ENCODE measurements around the gene CHMP5.

Gene CHMP5

DNA sequence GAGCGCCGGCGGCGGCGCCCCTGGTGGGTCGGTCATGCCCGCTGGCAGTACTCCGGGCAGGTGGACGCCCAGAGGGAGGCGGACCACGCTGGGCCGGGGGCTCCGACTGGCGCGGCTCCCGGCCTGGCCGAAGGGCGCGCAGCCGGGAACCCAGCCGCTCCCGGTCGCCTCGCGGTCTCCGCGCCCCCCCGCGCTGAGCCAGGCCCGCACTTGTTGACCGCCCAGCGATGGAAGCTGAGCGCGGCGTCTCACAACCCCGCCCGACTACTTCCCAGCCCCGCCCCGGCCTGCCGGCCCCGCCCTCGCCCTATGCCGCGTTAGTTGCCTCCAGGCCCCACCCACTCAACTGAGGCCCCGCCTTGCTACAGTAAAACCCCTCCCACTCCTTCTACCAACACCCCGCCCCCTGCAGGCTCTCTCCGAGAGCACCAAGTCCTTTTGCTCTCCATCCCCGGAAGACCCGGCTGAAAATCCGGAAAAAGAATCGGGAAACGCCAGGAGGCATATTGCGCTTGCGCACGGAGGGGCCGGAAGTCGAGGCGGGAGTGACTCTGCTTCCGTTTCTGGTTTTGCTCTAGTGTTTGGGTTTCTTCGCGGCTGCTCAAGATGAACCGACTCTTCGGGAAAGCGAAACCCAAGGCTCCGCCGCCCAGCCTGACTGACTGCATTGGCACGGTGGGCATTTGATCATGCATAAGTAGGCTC, at the start of gene CHMP5, which contains the start of gene BAG1:
TSS of gene CHMP5 (plus strand) at position 577 of the 705 bp plus-strand sequence. CDS start at position 607, 30 bp downstream.
TSS of gene BAG1 (minus strand) at position 236 of the 705 bp plus-strand sequence.
- in situ Hi-C loops (cut with HindIII; ENCODE audit: low pct_ligation_motif_present, low pct_unique_long_range_greater_than_20kb, low sequenced_read_pairs): no loop called here
- peak; percentile 98 for DNase-seq

DNA sequence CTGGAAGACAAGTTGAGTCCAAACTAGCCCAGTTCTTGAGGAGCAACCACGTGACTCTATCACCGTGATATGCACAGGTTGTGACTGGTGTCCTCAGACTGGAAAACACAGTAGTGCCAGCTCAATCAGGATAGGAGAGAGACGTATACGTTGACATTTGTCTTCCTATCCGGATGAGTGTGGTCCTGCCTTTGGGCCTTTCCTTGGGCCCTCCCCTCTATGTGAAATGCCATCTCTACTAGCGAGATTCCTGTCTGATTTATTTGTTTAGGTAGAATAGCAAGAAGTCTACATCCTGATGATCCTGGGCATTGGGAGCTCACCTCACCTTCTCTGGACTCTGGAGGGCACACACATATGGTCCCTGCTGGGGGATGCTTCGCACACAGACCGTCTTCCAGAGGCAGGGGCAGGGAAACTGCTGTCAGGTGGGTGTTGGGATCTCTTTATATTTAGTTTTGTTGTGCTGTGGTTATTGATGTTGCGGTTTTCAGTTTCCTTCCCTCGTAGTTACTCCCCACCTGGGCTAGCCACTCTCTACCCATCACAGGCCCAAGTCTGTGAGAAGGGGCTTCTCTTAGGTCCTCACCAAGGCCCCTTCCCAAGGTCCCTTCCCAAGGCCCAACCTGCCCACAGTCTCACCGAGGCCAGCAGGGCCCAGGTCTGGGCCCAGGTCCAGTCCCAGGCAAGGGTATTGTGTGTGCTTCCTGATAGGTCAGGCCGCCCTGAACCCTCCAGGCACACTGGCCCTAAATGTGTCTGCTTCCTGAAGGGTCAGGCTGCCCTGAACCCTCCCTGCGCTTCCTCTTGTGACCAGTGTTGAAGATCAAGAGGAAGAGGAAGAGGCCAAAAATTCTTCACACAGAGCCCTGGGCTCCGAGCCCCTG, 43.9 kb upstream of the CHMP5 start:
- DNase-seq: no peak
- in situ Hi-C loops (cut with HindIII; ENCODE audit: low pct_ligation_motif_present, low pct_unique_long_range_greater_than_20kb, low sequenced_read_pairs): loop anchor here (25.0 kb wide), 1 partner anchor 134 kb away; the partner anchor contains the start of gene SMU1

DNA sequence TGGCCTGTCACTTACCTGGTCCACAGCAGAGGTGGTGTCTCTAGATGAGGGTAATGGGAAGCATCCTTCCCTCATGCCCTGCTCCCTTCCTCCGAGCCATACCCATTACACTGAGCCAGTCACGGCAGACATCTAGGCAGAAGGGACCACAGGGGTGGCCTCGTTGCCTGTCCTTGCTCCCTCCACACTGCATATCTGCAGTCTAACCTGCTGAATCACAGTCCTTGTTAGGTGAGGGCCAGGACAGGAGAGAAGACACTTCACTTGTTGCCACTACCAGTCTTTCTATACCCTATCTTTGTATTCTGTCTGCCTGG, 43.3 kb upstream of the CHMP5 start:
- in situ Hi-C loops (cut with HindIII; ENCODE audit: low pct_ligation_motif_present, low pct_unique_long_range_greater_than_20kb, low sequenced_read_pairs): loop anchor here (25.0 kb wide), 1 partner anchor 134 kb away; the partner anchor contains the start of gene SMU1
- DNase-seq: no peak

DNA sequence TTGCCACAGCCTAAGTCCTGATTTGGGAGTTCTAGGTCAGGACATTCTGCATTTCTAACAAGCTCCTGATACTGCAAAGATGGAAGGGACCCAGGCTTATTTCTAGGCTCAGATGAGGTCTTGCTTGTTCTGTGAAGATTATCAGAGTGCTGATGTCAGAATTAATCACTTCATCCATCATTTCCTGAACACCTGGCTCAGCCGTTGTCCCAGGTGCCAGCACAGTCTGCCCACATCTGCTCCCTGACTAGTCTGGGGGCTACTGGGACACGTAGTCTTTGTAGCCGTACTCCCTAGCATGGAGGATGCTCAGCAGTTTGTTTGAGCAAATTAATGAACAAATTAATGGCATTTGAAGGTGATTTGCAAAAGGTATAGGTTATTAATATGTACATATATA, 42.8 kb upstream of the CHMP5 start:
- in situ Hi-C loops (cut with HindIII; ENCODE audit: low pct_ligation_motif_present, low pct_unique_long_range_greater_than_20kb, low sequenced_read_pairs): loop anchor here (25.0 kb wide), 1 partner anchor 135 kb away; the partner anchor contains the start of gene SMU1
- DNase-seq: no peak

DNA sequence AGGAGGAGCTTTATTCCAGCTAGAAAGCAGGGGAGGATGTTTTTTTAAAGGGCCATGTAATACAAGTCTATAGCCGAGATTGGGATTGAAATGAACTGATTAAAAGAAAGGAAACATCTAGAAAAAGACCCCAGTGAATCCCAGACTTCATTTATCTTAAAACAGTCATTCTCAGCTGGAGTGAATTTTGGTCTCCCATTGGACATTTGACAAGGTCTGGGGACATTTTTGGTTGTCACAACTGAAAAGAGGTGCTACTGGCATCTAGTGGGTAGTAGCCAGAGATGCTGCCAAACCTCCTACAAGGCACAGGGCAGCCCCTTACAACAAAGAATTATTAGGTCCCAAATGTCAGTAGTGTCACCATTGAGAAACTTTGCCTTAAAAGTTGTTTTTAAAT, 41.2 kb upstream of the CHMP5 start:
- no peak for DNase-seq
- in situ Hi-C loops (cut with HindIII; ENCODE audit: low pct_ligation_motif_present, low pct_unique_long_range_greater_than_20kb, low sequenced_read_pairs): loop anchor here (25.0 kb wide), 1 partner anchor 136 kb away; the partner anchor contains the start of gene SMU1

DNA sequence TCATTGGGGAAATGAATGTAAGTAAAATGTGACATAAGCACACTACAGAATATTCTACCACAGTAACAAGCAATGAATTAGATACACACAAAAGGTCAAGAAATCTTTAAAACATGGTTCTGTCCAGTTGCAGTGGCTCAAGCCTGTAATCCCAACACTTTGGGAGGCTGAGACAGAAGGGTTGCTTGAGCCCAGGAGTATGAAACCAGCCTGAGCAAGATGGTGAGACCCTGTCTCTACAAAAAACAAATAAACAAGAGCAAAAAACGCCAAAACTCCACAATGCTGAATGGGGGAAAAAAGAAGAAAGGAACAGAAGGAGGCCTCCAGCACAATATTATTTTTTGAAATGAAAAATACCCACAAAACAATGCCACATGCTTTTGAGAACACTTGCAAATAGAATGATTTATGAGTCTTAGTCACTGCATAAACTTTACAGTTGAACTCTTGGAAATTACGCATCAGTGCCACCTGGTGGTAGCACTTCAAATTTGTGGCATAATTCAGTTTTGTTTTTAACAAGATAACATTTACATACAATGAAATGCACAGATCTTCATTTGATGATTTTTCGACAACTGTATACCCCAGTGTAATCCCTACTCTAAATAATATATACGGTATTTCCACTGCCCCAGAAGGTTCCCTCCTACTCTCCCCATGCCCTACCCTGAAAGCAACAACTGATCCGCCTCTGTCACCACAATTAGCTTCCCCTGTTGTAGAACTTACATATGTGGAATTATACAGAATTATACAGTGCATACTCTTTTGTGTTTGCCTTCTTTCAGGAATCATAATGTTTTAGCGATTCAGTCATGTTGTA, 39.3 kb upstream of the CHMP5 start:
- DNase-seq: peak; percentile 73
- in situ Hi-C loops (cut with HindIII; ENCODE audit: low pct_ligation_motif_present, low pct_unique_long_range_greater_than_20kb, low sequenced_read_pairs): no loop called here

DNA sequence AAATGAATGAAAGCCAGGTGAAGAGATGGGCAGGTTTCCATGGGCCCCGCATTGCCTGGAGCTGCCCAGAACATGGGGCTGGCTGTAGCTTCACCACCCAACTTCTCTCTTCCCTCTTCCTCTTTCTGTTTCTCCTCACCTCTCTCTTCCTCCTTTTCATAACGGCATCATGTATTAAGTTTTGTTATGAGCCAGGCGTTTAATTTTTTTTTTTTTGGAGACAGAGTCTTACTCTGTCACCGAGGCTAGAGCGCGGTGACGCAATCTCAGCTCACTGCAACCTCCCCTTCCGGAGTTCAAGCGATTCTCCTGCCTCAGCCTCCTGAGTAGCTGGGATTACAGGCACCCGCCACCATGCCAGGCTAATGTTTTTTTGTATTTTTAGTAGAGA, 37.8 kb upstream of the CHMP5 start:
- DNase-seq: no peak
- in situ Hi-C loops (cut with HindIII; ENCODE audit: low pct_ligation_motif_present, low pct_unique_long_range_greater_than_20kb, low sequenced_read_pairs): no loop called here

DNA sequence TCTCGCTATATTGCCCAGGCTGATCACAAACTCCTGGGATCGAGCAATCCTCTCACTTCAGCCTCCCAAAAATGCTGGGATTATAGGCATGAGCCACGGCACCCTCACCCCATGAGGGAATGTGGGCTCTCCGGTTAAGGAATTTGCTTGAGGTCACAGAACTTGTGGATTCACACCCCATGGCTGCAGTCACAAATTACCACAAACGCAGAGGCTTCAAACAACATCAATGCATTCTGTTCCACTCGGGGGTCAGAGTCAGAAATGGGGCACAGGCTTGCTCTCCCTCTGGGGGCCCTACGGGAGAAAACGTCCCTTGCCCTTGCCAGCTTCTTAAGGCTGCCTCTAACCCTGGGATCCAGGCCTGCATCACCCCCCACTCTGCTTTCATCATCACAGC, 37.1 kb upstream of the CHMP5 start:
- in situ Hi-C loops (cut with HindIII; ENCODE audit: low pct_ligation_motif_present, low pct_unique_long_range_greater_than_20kb, low sequenced_read_pairs): no loop called here

DNA sequence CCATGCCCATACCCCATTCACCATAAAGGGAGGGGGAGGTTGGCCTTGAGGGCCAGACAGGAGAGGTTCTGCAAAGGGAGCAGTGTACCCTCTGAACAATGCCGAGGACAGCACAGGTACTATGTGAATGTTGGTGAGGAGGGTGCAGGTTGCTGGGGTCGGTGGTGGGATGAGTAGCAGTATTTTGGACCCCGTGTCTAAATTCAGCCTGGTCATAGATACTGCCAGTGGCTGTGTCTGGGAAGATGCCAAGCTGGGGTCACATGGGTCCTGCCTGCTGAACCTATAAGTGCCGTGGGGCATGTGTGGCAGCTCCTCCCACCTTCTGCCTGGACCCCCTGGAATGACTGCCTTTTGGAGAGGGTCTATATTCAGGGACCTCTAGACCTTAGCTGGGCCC, 36.2 kb upstream of the CHMP5 start:
- DNase-seq: no peak
- in situ Hi-C loops (cut with HindIII; ENCODE audit: low pct_ligation_motif_present, low pct_unique_long_range_greater_than_20kb, low sequenced_read_pairs): no loop called here

More for the DNA sequence above, 37.1 kb upstream of the CHMP5 start:
- no peak for DNase-seq

DNA sequence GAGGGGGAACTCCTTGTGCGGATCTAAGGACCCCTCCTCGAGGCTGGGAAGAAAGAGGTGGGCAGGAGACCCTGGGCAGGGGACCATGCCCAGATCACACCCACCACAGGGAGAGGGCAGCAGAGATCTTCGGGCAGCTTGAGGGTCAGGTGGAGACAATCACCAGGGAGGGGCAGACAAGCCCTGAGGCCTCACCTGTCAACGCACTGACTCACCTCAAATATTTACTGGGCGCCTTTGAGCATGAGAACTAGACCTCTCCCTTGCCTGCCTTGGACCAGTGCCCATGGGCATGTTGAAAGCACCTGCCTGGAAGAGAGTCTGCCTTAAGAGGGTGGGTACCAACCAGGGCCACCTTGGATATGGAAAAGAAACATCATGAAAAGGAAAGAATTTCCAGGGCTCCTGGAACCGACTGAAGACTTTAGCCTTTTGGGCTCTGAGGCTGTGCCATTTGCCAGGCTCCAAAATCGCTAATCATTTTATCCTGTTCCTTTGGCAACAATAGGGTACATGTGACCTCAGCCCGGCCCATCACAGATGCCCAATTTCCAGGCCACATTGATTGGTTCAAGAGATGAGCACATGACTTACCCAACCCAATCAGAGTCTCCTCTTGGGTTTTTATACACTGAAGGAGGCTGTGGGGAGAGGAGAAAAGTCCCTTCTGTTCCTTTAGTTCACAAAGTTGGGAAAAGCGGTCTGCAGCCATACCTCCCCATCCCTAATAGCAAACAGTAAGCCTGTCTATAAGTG, 35.3 kb upstream of the CHMP5 start:
- in situ Hi-C loops (cut with HindIII; ENCODE audit: low pct_ligation_motif_present, low pct_unique_long_range_greater_than_20kb, low sequenced_read_pairs): no loop called here
- DNase-seq: no peak

DNA sequence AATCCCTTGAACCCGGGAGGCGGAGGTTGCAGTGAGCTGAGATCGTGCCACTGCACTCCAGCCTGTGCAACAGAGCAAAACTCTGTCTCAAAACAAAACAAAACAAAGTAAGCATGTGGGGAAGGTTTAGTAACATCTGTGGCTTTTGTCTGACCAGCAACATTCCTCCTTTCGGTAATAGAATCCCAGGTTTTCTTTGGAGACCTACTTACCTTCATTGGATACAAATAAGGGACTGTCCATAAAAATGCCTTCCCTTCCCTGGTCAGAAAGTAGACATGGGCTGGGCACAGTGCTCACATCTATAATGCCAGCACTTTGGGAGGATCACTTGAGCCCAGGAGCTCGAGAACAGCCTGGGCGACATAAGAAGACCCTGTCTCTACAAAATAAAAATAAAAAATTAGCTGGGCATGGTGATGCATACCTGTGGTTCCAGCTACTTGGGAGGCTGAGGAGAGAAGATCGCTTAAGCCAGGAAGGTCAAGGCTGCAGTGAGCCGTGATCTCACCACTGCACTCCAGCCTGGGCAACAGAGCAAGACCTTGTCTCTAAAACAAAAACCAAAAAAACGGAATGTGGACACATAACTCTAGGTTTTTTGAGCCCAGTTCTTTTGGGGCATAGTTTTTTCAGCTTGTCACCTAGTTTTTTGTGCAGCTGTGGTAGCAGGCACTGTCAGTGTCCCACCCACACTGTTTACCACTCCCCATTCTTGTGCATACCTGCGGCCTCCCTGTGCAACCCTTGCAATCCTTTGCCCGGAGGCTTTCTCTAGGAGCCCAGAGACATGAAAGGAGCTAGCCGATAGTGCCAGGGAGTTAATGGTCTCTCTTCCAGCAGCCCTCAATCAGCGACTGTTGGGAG, 33.9 kb upstream of the CHMP5 start:
- peak; percentile 31 for DNase-seq
- in situ Hi-C loops (cut with HindIII; ENCODE audit: low pct_ligation_motif_present, low pct_unique_long_range_greater_than_20kb, low sequenced_read_pairs): no loop called here

DNA sequence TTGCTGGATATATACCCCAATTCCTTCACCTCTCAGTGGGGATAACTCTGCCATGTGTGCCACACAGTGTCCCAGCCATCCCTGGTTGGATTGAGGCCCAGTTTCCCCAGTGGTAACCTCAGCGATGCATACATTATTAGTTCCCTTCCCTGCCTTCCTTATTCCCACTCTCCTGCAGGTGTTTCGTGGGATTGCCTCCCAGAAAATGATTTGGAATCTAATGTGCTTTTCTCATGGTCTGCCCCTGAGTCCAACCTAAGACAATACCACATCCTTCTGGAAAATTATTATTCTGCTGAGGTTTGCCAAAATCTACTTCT, 33.3 kb upstream of the CHMP5 start:
- DNase-seq: no peak
- in situ Hi-C loops (cut with HindIII; ENCODE audit: low pct_ligation_motif_present, low pct_unique_long_range_greater_than_20kb, low sequenced_read_pairs): no loop called here

DNA sequence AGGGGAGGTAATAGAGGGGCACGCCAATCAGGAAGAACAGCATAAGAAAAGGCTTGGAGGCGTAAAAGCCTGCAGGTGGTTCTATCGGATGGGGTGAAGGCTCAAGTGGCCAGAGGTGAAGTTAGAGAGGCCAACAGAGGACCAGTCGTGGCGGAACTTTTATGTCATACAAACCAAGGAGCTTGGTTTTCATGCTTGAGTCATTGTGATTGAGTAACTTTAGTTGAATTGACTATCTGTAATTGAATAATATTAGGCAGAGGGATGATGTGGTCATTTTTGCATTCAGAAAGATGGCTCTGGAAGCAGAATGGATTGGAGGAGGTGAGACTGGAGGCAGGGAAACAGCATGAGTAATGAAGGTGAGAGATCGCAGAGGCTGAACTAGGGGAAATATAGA, 32.0 kb upstream of the CHMP5 start:
- in situ Hi-C loops (cut with HindIII; ENCODE audit: low pct_ligation_motif_present, low pct_unique_long_range_greater_than_20kb, low sequenced_read_pairs): no loop called here
- no peak for DNase-seq

DNA sequence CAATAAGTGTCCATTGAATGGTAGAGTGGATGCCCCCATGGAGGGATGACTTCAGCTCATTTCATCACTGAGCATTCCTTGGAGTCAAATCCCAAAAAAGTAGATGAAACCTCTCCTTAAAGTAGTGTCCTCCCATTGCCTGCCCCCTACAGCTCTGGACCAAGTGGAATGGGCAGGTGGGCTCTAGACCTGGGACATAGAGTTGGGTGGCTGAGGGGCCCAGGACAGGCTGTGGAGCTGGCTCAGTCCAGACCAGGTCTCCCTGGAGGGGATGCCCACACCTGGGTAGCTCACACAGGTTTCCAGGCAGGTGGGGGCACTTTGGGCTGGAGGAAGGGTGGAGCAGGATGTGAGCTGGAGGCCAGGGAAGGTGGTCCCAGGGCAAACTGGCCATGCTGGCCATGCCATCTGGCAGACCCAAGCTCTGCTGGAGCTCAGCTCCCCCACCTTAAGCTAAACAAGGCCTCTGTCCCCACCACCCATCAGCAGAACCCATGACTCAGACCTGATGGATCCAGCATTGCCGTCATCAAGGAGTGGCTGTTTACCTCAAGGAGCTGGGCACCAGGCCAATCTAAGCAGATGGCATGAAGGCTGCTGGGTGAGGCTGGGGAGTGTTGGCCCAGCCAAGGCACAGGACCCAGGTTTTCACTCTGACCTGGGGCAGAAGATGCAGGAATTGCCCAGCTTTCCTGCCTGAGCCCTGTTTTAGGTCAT, 31.1 kb upstream of the CHMP5 start:
- in situ Hi-C loops (cut with HindIII; ENCODE audit: low pct_ligation_motif_present, low pct_unique_long_range_greater_than_20kb, low sequenced_read_pairs): no loop called here
- DNase-seq: peak; percentile 82

DNA sequence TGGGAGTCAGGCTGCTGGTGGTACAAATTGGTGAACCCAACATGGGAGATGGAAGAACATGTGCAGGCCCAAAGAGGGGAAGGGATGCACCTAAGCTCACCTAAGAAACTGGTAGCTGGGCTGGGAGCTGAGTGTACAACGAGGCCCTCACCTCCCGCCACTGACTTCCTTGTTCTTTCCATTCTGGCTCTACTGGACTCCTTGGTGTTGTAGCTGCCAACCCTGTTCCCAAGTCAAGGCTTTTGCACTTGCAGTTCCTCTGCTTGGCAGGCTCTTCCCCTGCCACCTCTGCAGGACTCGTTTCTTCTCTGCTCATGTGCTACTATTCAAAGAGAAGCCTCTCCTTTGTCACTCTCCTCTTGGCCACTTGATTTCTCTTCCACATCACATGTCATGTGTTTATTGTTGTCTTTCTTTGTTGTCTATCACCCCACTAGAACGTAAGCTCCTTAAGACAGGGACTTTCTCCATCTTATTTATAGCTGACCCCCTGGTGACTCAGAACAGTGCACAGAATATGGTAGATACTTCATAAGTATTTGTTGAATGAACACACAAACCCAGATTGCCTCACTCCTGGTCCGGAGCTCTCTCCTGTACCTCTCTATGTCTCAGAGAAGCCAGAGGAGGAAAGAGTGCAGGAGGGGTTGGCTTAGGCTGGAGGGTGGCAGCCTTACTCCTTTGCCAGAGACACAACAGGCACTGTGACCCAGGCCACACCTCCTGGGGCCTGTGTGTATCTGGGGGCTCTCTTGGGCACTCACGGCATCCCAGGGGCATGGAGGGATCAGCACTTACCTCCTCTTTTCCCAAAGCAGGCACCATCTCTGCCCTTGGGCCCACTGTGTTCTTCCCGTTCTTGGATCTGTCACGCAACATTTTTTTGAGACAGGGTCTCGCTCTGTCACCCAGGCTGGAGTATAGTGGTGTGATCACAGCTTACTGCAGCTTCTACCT, 30.1 kb upstream of the CHMP5 start:
- no peak for DNase-seq
- in situ Hi-C loops (cut with HindIII; ENCODE audit: low pct_ligation_motif_present, low pct_unique_long_range_greater_than_20kb, low sequenced_read_pairs): no loop called here

DNA sequence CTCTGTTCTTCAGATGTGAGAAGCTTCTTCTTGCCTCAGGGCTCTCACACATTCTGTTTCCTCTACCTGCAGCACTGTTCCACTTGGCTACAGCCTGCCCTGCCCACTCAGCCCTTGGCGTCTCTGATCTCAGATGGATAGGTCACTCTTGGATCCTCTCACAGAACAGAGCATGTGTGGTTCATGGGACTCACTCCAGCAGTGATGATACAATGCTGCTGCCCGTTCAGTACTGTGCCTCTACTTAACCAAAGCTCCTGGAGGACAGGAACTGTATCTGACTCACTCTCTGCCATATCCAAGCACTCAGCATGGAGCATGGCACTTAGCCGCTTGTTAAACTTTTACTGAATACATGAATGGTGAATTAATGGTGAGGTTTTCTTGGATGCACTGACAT, 28.3 kb upstream of the CHMP5 start:
- DNase-seq: peak; percentile 22
- in situ Hi-C loops (cut with HindIII; ENCODE audit: low pct_ligation_motif_present, low pct_unique_long_range_greater_than_20kb, low sequenced_read_pairs): no loop called here
